Lower leg skin (tissue), 3 donors: ENCODE data around the gene GSDMA.

Source experiments
- CTCF ChIP-seq, 3 donors: fragments of 450-650 bp; IDR thresholded peaks; one replicate each; pipeline ENCODE4 v1.5.1; 2016; ENCODE audit warnings: antibody characterized with exemption in 3 of 3, mild to moderate bottlenecking in 3 of 3, moderate library complexity in 2 of 3
- POLR2A ChIP-seq, 2 donors: fragments of 450-650 bp; IDR thresholded peaks; one replicate each; pipeline ENCODE4 v1.6.1; 2016 to 2017; ENCODE audit warnings: antibody characterized with exemption in 2 of 2, mild to moderate bottlenecking in 1 of 2, moderate library complexity in 1 of 2

- no peak for TF ChIP-seq CTCF (IDR thresholded peaks at IDR 0.05)
- TF ChIP-seq POLR2A (IDR thresholded peaks at IDR 0.05), result no peak
Measured at GRCh38 chr17:39934324-39934723, 28.5 kb upstream of the GSDMA start.
